Heart left ventricle (tissue), 16 donors: ENCODE results near the gene PGM1. TPM values are rescaled to one million over a fixed set of nuclear protein-coding genes. Genes with fewer than 3 reads are reported as not detected.

ENCODE experiments used
- ATAC-seq, 4 donors: fragments of 200-7000 bp; cut with Tn5 transposase; one replicate each; pipeline ENCODE4 v1.9.1; 2020 to 2022; ENCODE audit warnings: moderate library complexity in 4 of 4, mild to moderate bottlenecking in 3 of 4, moderate number of reproducible peaks in 1 of 4
- DNase-seq, 5 donors: peaks; one replicate each; pipeline ENCODE4 v3.0.0-alpha.2; 2020
- H3K27ac ChIP-seq, 12 donors: fragments of 200-600 bp; sonication (generic) in 4 of 12; one replicate each; pipeline versions ENCODE4 v1.5.0 to v1.8.0; 2016 to 2022; ENCODE audit warnings: mild to moderate bottlenecking in 2 of 12
- H3K27me3 ChIP-seq, 9 donors: fragments of 200-600 bp; sonication (generic) in 2 of 9; one replicate each; pipeline versions ENCODE4 v1.5.1 to v1.8.0; 2016 to 2022; ENCODE audit warnings: mild to moderate bottlenecking in 3 of 9
- H3K36me3 ChIP-seq, 9 donors: fragments of 200-600 bp; sonication (generic) in 2 of 9; one replicate each; pipeline versions ENCODE4 v1.5.0 to v1.8.0; 2018 to 2022; ENCODE audit warnings: mild to moderate bottlenecking in 2 of 9
- H3K4me1 ChIP-seq, 12 donors: fragments of 200-600 bp; sonication (generic) in 4 of 12; one replicate each; pipeline versions ENCODE4 v1.5.0 to v1.8.0; 2016 to 2022; ENCODE audit warnings: mild to moderate bottlenecking in 3 of 12
- H3K4me3 ChIP-seq, 12 donors: fragments of 200-600 bp; sonication (generic) in 4 of 12; one replicate each; pipeline versions ENCODE4 v1.5.0 to v1.8.0; 2017 to 2022; ENCODE audit warnings: mild to moderate bottlenecking in 9 of 12, moderate library complexity in 4 of 12
- H3K9me3 ChIP-seq, 12 donors: fragments of 200-600 bp; sonication (generic) in 4 of 12; one replicate each; pipeline versions ENCODE4 v1.5.0 to v1.8.0; 2016 to 2022; ENCODE audit warnings: mild to moderate bottlenecking in 1 of 12
- CTCF ChIP-seq, 12 donors: fragments of 200-600 bp; sonication (generic) in 4 of 12; IDR thresholded peaks; one replicate each; pipeline versions ENCODE4 v1.5.0 to v1.8.0; 2018 to 2022; ENCODE audit warnings: antibody characterized with exemption in 12 of 12, mild to moderate bottlenecking in 5 of 12
- POLR2A ChIP-seq, 2 donors: fragments of 450-650 bp; IDR thresholded peaks; one replicate each; pipeline ENCODE4 v1.6.1; 2017; ENCODE audit warnings: antibody characterized with exemption in 2 of 2, mild to moderate bottlenecking in 2 of 2, moderate library complexity in 2 of 2
- WGBS, 4 donors: extraction: QIAGEN DNeasy Blood & Tissue Kit in 2 of 4; methylation state at CpG; one replicate each; pipeline versions ENCODE4 v1.1.5 to v1.1.7; 2013 to 2018; 5-methylcytosine and 5-hydroxymethylcytosine counted together
- intact Hi-C, 10 donors: fragments of 100-400 bp; cut with DNase I; formaldehyde crosslinking; loops; one replicate each; pipeline versions ENCODE4 v1.11.1 to v1.14.2; 2022
- long read RNA-seq, 3 donors: library from polyadenylated mRNA; unstranded; transcript quantifications; one replicate each; pipeline ENCODE4 v2.0.0, GENCODE V29; 2020 to 2021
- polyA plus RNA-seq, 2 donors: library from polyadenylated mRNA; stranded (reverse); fragments of 200-250 nt; gene quantifications; one replicate each; pipeline ENCODE4 v1.2.3, GENCODE V29; 2013
- total RNA-seq, 9 donors: library from RNA; depleted of rRNA in 2 of 9; stranded (reverse); fragments of >200 nt in 2 of 9; fragmentation: NEBNext Ultra II Directional in 3 of 9; extraction: Animal tissue kit (Norgen Biotek cat#: 25700) in 3 of 9; gene quantifications; one replicate each; pipeline versions ENCODE4 v1.1.0 to v1.2.4, GENCODE V29; 2016 to 2023
- donor health status: ischemic (EF 13 %, LVEDD 7.1; RV severe dilation, severe dysfunction).
- donor health status: healthy with polysubstance abuse.
- donor health status: DM: no; HTN: yes; CAD: no.
- donor health status: DM: no; HTN: no; CAD: no.
- donor health status: ischemic (EF 25% LVEDD 6.9; RV normal size, moderate dysfunction).
- donor health status: ischemic (EF 25% LVEDD 5.7; RV mildly dilated, moderate dysfunction).
- donor health status: healthy.
- donor health status: DM: yes; HTN: yes; CAD: no.
- donor health status: ischemic (EF 35%, LVEDD 5.7; RV mildly dilated, moderate dysfunction).
- donor health status: nonischemic (EF 11% LVEDD 7.7; RV severe dilation, severe dysfunction).
- donor health status: DM: yes; HTN: yes; CAD: no.
- donor health status: PGD.
- donor health status: ischemic (EF 29% LVEDD 5.4; RV normal size, mild dysfunction).
- donor health status: nonischemic (EF 23%, LVEDD 6.1; RV moderate dilation, normal function).

Gene PGM1
- 100 to 1,000 TPM; 180 to 419 (median 269) TPM for total RNA-seq
- polyA plus RNA-seq: 100 to 1,000 TPM in 1 of 2 donors, 10 to 100 TPM in 1; 51.4 to 119 TPM
- long read RNA-seq, donor 1, transcript PGM1-202 (11 exons, 2,472 nt): major isoform, 542 of 609 reads
- long read RNA-seq, donor 1, partial matches to known transcripts: 38 of 609 reads
- long read RNA-seq, donor 1, other reads (novel, unspliced or antisense): 26 of 609 reads
- long read RNA-seq, donor 2, transcript PGM1-202 (11 exons, 2,472 nt): major isoform, 2,324 of 2,450 reads
- long read RNA-seq, donor 2, partial matches to known transcripts: 84 of 2,450 reads
- long read RNA-seq, donor 2, other reads (novel, unspliced or antisense): 40 of 2,450 reads
- long read RNA-seq, donor 3, transcript PGM1-202 (11 exons, 2,472 nt): major isoform, 460 of 511 reads
- long read RNA-seq, donor 3, partial matches to known transcripts: 40 of 511 reads
- long read RNA-seq, donor 3, other reads (novel, unspliced or antisense): 11 of 511 reads

- Histone ChIP-seq H3K9me3 (no peaks in the 10 kb centered on the region), H3K27ac (peak within 1 kb of the TSS; percentile 89 to 98 (median 96)), H3K4me1 (peaks cover 0 to 46% (median 10%) of the 10 kb centered on the region in 12 donors), H3K4me3 (peak within 1 kb of the TSS; percentile 61 to 95 (median 84)), H3K27me3 (no peaks in the 10 kb centered on the region), H3K36me3 (no peaks in the 10 kb centered on the region)
- peak; percentile 75 to 87 (median 85) for ATAC-seq
- WGBS, 4 donors: 0% methylated on average over 45 to 64 of the region's 64 CpGs
- peak in 1 of 2 donors; percentile 59 for TF ChIP-seq POLR2A (IDR thresholded peaks at IDR 0.05)
- no peak for TF ChIP-seq CTCF (IDR thresholded peaks at IDR 0.05)
- DNase-seq: peak; percentile 74 to 87 (median 84)
- intact Hi-C loops: no loop called here
Observed at GRCh38 chr1:63593303-63593885, at the start of gene PGM1. Gene PGM1, plus strand, starts transcription at chr1:63593411. Its CDS starts 78 bp downstream, at chr1:63593489.

- no peak for DNase-seq
- Histone ChIP-seq H3K27me3 (no peaks in the 10 kb centered on the region), H3K4me1 (no peaks in the 10 kb centered on the region), H3K36me3 (peaks cover 0 to 33% (median 4%) of the 10 kb centered on the region in 9 donors), H3K4me3 (no peak overlapping the region), H3K9me3 (no peaks in the 10 kb centered on the region), H3K27ac (no peak overlapping the region)
- TF ChIP-seq POLR2A (IDR thresholded peaks at IDR 0.05): no peak
- no peak for TF ChIP-seq CTCF (IDR thresholded peaks at IDR 0.05)
- intact Hi-C loops: no loop called here
- ATAC-seq: no peak
Observed at GRCh38 chr1:63545780-63546179, 47.4 kb upstream of the PGM1 start.

- no peak for TF ChIP-seq POLR2A (IDR thresholded peaks at IDR 0.05)
- no peak for TF ChIP-seq CTCF (IDR thresholded peaks at IDR 0.05)
- intact Hi-C loops: no loop called here
- no peak for DNase-seq
- H3K27me3 ChIP-seq: no peaks in the 10 kb centered on the region
- no peak overlapping the region for H3K4me3 ChIP-seq
- no peaks in the 10 kb centered on the region for H3K9me3 ChIP-seq
- no peaks in the 10 kb centered on the region for H3K4me1 ChIP-seq
- WGBS, 4 donors: 71 to 92% (median 82%) methylated on average over 2 of the region's 2 CpGs
- H3K36me3 ChIP-seq: peaks cover 0 to 43% (median 6%) of the 10 kb centered on the region in 9 donors
- H3K27ac ChIP-seq: no peak overlapping the region
- ATAC-seq: peak in 3 of 4 donors; percentile 22 to 51 (median 49)
Observed at GRCh38 chr1:63547621-63548294, 45.5 kb upstream of the PGM1 start.

- Histone ChIP-seq H3K27ac (no peak overlapping the region), H3K4me1 (no peaks in the 10 kb centered on the region), H3K9me3 (no peaks in the 10 kb centered on the region), H3K36me3 (peaks cover 0 to 46% (median 6%) of the 10 kb centered on the region in 9 donors), H3K27me3 (no peaks in the 10 kb centered on the region), H3K4me3 (no peak overlapping the region)
- no peak for DNase-seq
- intact Hi-C loops: no loop called here
- WGBS, 4 donors: 83 to 92% (median 91%) methylated on average over 2 of the region's 2 CpGs
- ATAC-seq: no peak
- no peak for TF ChIP-seq POLR2A (IDR thresholded peaks at IDR 0.05)
- TF ChIP-seq CTCF (IDR thresholded peaks at IDR 0.05): no peak
Observed at GRCh38 chr1:63548303-63548702, 44.9 kb upstream of the PGM1 start.
